ENCODE results near the gene FHIT. TPM values are rescaled to one million over a fixed set of nuclear protein-coding genes. Genes with fewer than 3 reads are reported as not detected.

The FHIT gene
- total RNA-seq, 1 donor from 2014 or later, result 22.6 TPM

- no peak overlapping the region for H3K27ac Mint-ChIP-seq
- intact Hi-C loops (cut with micrococcal nuclease), result loop anchor here (5.0 to 10.0 kb wide), 4 partner anchors 77 to 493 kb away; no protein-coding TSS in a partner anchor
- H3K9me3 Mint-ChIP-seq, result peaks cover 11% of the 10 kb centered on the region
- H3K36me3 Mint-ChIP-seq (ENCODE audit: low read depth), result peaks cover 26% of the 10 kb centered on the region
- H3K4me1 Mint-ChIP-seq (ENCODE audit: low read depth), result peaks cover 49% of the 10 kb centered on the region
- peaks cover 3% of the 10 kb centered on the region for H3K27me3 Mint-ChIP-seq (ENCODE audit: insufficient read depth)
- DNase-seq (ENCODE audit: low spot score), result no peak
- H3K4me3 Mint-ChIP-seq, result no peak overlapping the region
These were observed 1471.0 kb downstream of the FHIT start for GRCh38 chr3:59780209-59780608.

GRCh38 chr3:59779260-59779659, 1472.0 kb downstream of the FHIT start:
- Mint-ChIP-seq H3K9me3 (peaks cover 5% of the 10 kb centered on the region), H3K27ac (no peak overlapping the region), H3K4me1 (ENCODE audit: low read depth) (peaks cover 48% of the 10 kb centered on the region), H3K27me3 (ENCODE audit: insufficient read depth) (peaks cover 3% of the 10 kb centered on the region), H3K4me3 (no peak overlapping the region), H3K36me3 (ENCODE audit: low read depth) (peaks cover 27% of the 10 kb centered on the region)
- intact Hi-C loops (cut with micrococcal nuclease), result loop anchor here (10.0 kb wide), 1 partner anchor 156 kb away; no protein-coding TSS in a partner anchor
- DNase-seq (ENCODE audit: low spot score), result no peak

- peaks cover 3% of the 10 kb centered on the region for H3K27me3 Mint-ChIP-seq (ENCODE audit: insufficient read depth)
- no peak overlapping the region for H3K4me3 Mint-ChIP-seq
- DNase-seq (ENCODE audit: low spot score), result no peak
- H3K9me3 Mint-ChIP-seq, result peaks cover 5% of the 10 kb centered on the region
- peaks cover 21% of the 10 kb centered on the region for H3K36me3 Mint-ChIP-seq (ENCODE audit: low read depth)
- intact Hi-C loops (cut with micrococcal nuclease), result loop anchor here (10.0 kb wide), 1 partner anchor 157 kb away; no protein-coding TSS in a partner anchor
- H3K27ac Mint-ChIP-seq, result no peak overlapping the region
- peaks cover 50% of the 10 kb centered on the region for H3K4me1 Mint-ChIP-seq (ENCODE audit: low read depth)
These were observed 1473.6 kb downstream of the FHIT start for GRCh38 chr3:59777667-59778077.

- peaks cover 51% of the 10 kb centered on the region for H3K4me1 Mint-ChIP-seq (ENCODE audit: low read depth)
- H3K27me3 Mint-ChIP-seq (ENCODE audit: insufficient read depth), result peaks cover 4% of the 10 kb centered on the region
- no peak overlapping the region for H3K27ac Mint-ChIP-seq
- intact Hi-C loops (cut with micrococcal nuclease), result loop anchor here (10.0 kb wide), 1 partner anchor 158 kb away; no protein-coding TSS in a partner anchor
- peaks cover 21% of the 10 kb centered on the region for H3K36me3 Mint-ChIP-seq (ENCODE audit: low read depth)
- no peak for DNase-seq (ENCODE audit: low spot score)
- peaks cover 5% of the 10 kb centered on the region for H3K9me3 Mint-ChIP-seq
- H3K4me3 Mint-ChIP-seq, result no peak overlapping the region
These were observed 1474.2 kb downstream of the FHIT start for GRCh38 chr3:59777066-59777465.

- intact Hi-C loops (cut with micrococcal nuclease), result loop anchor here (10.0 kb wide), 1 partner anchor 159 kb away; no protein-coding TSS in a partner anchor
- Mint-ChIP-seq H3K36me3 (ENCODE audit: low read depth) (peaks cover 23% of the 10 kb centered on the region), H3K4me3 (no peak overlapping the region), H3K27ac (no peak overlapping the region), H3K27me3 (ENCODE audit: insufficient read depth) (peaks cover 6% of the 10 kb centered on the region), H3K4me1 (ENCODE audit: low read depth) (peaks cover 63% of the 10 kb centered on the region), H3K9me3 (peaks cover 5% of the 10 kb centered on the region)
- no peak for DNase-seq (ENCODE audit: low spot score)
These were observed 1475.4 kb downstream of the FHIT start for GRCh38 chr3:59775761-59776325.

GRCh38 chr3:59775106-59775505, 1476.1 kb downstream of the FHIT start:
- intact Hi-C loops (cut with micrococcal nuclease), result loop anchor here (10.0 kb wide), 1 partner anchor 160 kb away; no protein-coding TSS in a partner anchor
- Mint-ChIP-seq H3K27ac (no peak overlapping the region), H3K4me3 (no peak overlapping the region), H3K4me1 (ENCODE audit: low read depth) (peaks cover 68% of the 10 kb centered on the region), H3K27me3 (ENCODE audit: insufficient read depth) (peaks cover 8% of the 10 kb centered on the region), H3K9me3 (peaks cover 4% of the 10 kb centered on the region), H3K36me3 (ENCODE audit: low read depth) (peaks cover 25% of the 10 kb centered on the region)
- DNase-seq (ENCODE audit: low spot score), result no peak

GRCh38 chr3:59774634-59775033, 1476.6 kb downstream of the FHIT start:
- Mint-ChIP-seq H3K4me1 (ENCODE audit: low read depth) (peaks cover 68% of the 10 kb centered on the region), H3K36me3 (ENCODE audit: low read depth) (peaks cover 25% of the 10 kb centered on the region), H3K27ac (no peak overlapping the region), H3K27me3 (ENCODE audit: insufficient read depth) (peaks cover 8% of the 10 kb centered on the region), H3K4me3 (no peak overlapping the region), H3K9me3 (peaks cover 3% of the 10 kb centered on the region)
- DNase-seq (ENCODE audit: low spot score), result no peak
- intact Hi-C loops (cut with micrococcal nuclease), result loop anchor here (10.0 kb wide), 1 partner anchor 160 kb away; no protein-coding TSS in a partner anchor

GRCh38 chr3:59774000-59774399, 1477.3 kb downstream of the FHIT start:
- Mint-ChIP-seq H3K4me3 (no peak overlapping the region), H3K9me3 (peaks cover 3% of the 10 kb centered on the region), H3K27ac (no peak overlapping the region), H3K4me1 (ENCODE audit: low read depth) (peaks cover 68% of the 10 kb centered on the region), H3K36me3 (ENCODE audit: low read depth) (peaks cover 25% of the 10 kb centered on the region), H3K27me3 (ENCODE audit: insufficient read depth) (peaks cover 8% of the 10 kb centered on the region)
- DNase-seq (ENCODE audit: low spot score), result no peak
- intact Hi-C loops (cut with micrococcal nuclease), result loop anchor here (1.0 to 10.0 kb wide), 2 partner anchors 9 to 161 kb away; no protein-coding TSS in a partner anchor

GRCh38 chr3:59772416-59773408, 1478.5 kb downstream of the FHIT start:
- peak overlapping the region; percentile 64 for H3K27ac Mint-ChIP-seq
- peaks cover 59% of the 10 kb centered on the region for H3K4me1 Mint-ChIP-seq (ENCODE audit: low read depth)
- intact Hi-C loops (cut with micrococcal nuclease), result loop anchor here (1.0 to 10.0 kb wide), 3 partner anchors 11 to 162 kb away; no protein-coding TSS in a partner anchor
- no peaks in the 10 kb centered on the region for H3K9me3 Mint-ChIP-seq
- peaks cover 28% of the 10 kb centered on the region for H3K36me3 Mint-ChIP-seq (ENCODE audit: low read depth)
- H3K4me3 Mint-ChIP-seq, result peak overlapping the region; percentile 45
- DNase-seq (ENCODE audit: low spot score), result peak; percentile 68
- peaks cover 8% of the 10 kb centered on the region for H3K27me3 Mint-ChIP-seq (ENCODE audit: insufficient read depth)

- no peak for DNase-seq (ENCODE audit: low spot score)
- Mint-ChIP-seq H3K9me3 (no peaks in the 10 kb centered on the region), H3K4me1 (ENCODE audit: low read depth) (peaks cover 50% of the 10 kb centered on the region), H3K27me3 (ENCODE audit: insufficient read depth) (peaks cover 7% of the 10 kb centered on the region), H3K27ac (peak overlapping the region; percentile 32), H3K36me3 (ENCODE audit: low read depth) (peaks cover 20% of the 10 kb centered on the region), H3K4me3 (no peak overlapping the region)
- intact Hi-C loops (cut with micrococcal nuclease), result loop anchor here (1.0 to 10.0 kb wide), 2 partner anchors 12 to 163 kb away; no protein-coding TSS in a partner anchor
These were observed 1479.5 kb downstream of the FHIT start for GRCh38 chr3:59771768-59772181.

- H3K9me3 Mint-ChIP-seq, result no peaks in the 10 kb centered on the region
- H3K36me3 Mint-ChIP-seq (ENCODE audit: low read depth), result peaks cover 16% of the 10 kb centered on the region
- intact Hi-C loops (cut with micrococcal nuclease), result no loop called here
- no peak overlapping the region for H3K4me3 Mint-ChIP-seq
- peaks cover 37% of the 10 kb centered on the region for H3K4me1 Mint-ChIP-seq (ENCODE audit: low read depth)
- no peak for DNase-seq (ENCODE audit: low spot score)
- H3K27ac Mint-ChIP-seq, result no peak overlapping the region
- H3K27me3 Mint-ChIP-seq (ENCODE audit: insufficient read depth), result peaks cover 5% of the 10 kb centered on the region
These were observed 1482.0 kb downstream of the FHIT start for GRCh38 chr3:59769127-59769750.

- DNase-seq (ENCODE audit: low spot score), result no peak
These were observed 1484.9 kb downstream of the FHIT start for GRCh38 chr3:59766200-59766872.

More at GRCh38 chr3:59766200-59766872, 1484.9 kb downstream of the FHIT start:
- Mint-ChIP-seq H3K36me3 (ENCODE audit: low read depth) (peaks cover 18% of the 10 kb centered on the region), H3K4me3 (no peak overlapping the region), H3K27me3 (ENCODE audit: insufficient read depth) (peaks cover 2% of the 10 kb centered on the region), H3K27ac (no peak overlapping the region), H3K4me1 (ENCODE audit: low read depth) (peaks cover 23% of the 10 kb centered on the region), H3K9me3 (no peaks in the 10 kb centered on the region)
- intact Hi-C loops (cut with micrococcal nuclease), result no loop called here
